Measurements from ENCODE around the gene IMMP2L.

IMMP2L gene

GRCh38 chr7:110721395-110721794 lies 840.9 kb downstream of the IMMP2L start:
- ChIA-PET CTCF (no interaction called here), POLR2A (no interaction called here)
- no peak for DNase-seq (ENCODE audit: extremely low spot score)
- no peak for TF ChIP-seq HDGF (IDR thresholded peaks at IDR 0.05; ENCODE audit: borderline replicate concordance)
- no peak for TF ChIP-seq SUZ12 (IDR thresholded peaks at IDR 0.05)
- TF ChIP-seq ARNT (IDR thresholded peaks at IDR 0.05) = no peak
- no peak for TF ChIP-seq TARDBP (IDR thresholded peaks at IDR 0.05)
- TF ChIP-seq FOXA1 (IDR thresholded peaks at IDR 0.05) = no peak
- TF ChIP-seq FOXK2 (IDR thresholded peaks at IDR 0.05) = no peak
- no peak for TF ChIP-seq NFRKB (IDR thresholded peaks at IDR 0.05)
- no peak for TF ChIP-seq BHLHE40 (IDR thresholded peaks at IDR 0.05; ENCODE audit: borderline replicate concordance)
- no peak for TF ChIP-seq LEF1 (IDR thresholded peaks at IDR 0.05; ENCODE audit: borderline replicate concordance)
- no peak for TF ChIP-seq PKNOX1 (IDR thresholded peaks at IDR 0.05)
- TF ChIP-seq ELF4 (IDR thresholded peaks at IDR 0.05) = no peak
- TF ChIP-seq ZNF384 (IDR thresholded peaks at IDR 0.05) = no peak
- no peak for TF ChIP-seq CTBP1 (IDR thresholded peaks at IDR 0.05; ENCODE audit: borderline replicate concordance)
- no peak for TF ChIP-seq SP1 (IDR thresholded peaks at IDR 0.05)

- TF ChIP-seq ELF4 (IDR thresholded peaks at IDR 0.05) = no peak
- POLR2A ChIA-PET = no interaction called here
- CTCF ChIA-PET = no interaction called here
- no peak for DNase-seq (ENCODE audit: extremely low spot score)
These were observed 841.7 kb downstream of the IMMP2L start for GRCh38 chr7:110720626-110721025.

- CTCF ChIA-PET = no interaction called here
- no peak for DNase-seq (ENCODE audit: extremely low spot score)
- TF ChIP-seq PKNOX1 (IDR thresholded peaks at IDR 0.05) (no peak), FOXM1 (IDR thresholded peaks at IDR 0.05; ENCODE audit: borderline replicate concordance) (no peak), FOXK2 (IDR thresholded peaks at IDR 0.05) (no peak), LEF1 (IDR thresholded peaks at IDR 0.05; ENCODE audit: borderline replicate concordance) (no peak), CTBP1 (IDR thresholded peaks at IDR 0.05; ENCODE audit: borderline replicate concordance) (no peak), SP1 (IDR thresholded peaks at IDR 0.05) (no peak), BHLHE40 (IDR thresholded peaks at IDR 0.05; ENCODE audit: borderline replicate concordance) (no peak), TARDBP (IDR thresholded peaks at IDR 0.05) (no peak), HDGF (IDR thresholded peaks at IDR 0.05; ENCODE audit: borderline replicate concordance) (no peak), SUZ12 (IDR thresholded peaks at IDR 0.05) (no peak), NFRKB (IDR thresholded peaks at IDR 0.05) (no peak), FOXA1 (IDR thresholded peaks at IDR 0.05) (no peak), ELF4 (IDR thresholded peaks at IDR 0.05) (no peak), ARNT (IDR thresholded peaks at IDR 0.05) (no peak), ZNF384 (IDR thresholded peaks at IDR 0.05) (no peak), L3MBTL2 (conservative IDR thresholded peaks at IDR 0.05) (no peak)
- POLR2A ChIA-PET = no interaction called here
These were observed 842.6 kb downstream of the IMMP2L start for GRCh38 chr7:110719741-110720140.

- TF ChIP-seq PKNOX1 (IDR thresholded peaks at IDR 0.05) (no peak), ELF4 (IDR thresholded peaks at IDR 0.05) (no peak), ZNF384 (IDR thresholded peaks at IDR 0.05) (no peak), BHLHE40 (IDR thresholded peaks at IDR 0.05; ENCODE audit: borderline replicate concordance) (no peak), ARNT (IDR thresholded peaks at IDR 0.05) (no peak), SUZ12 (IDR thresholded peaks at IDR 0.05) (no peak), LEF1 (IDR thresholded peaks at IDR 0.05; ENCODE audit: borderline replicate concordance) (no peak), HDGF (IDR thresholded peaks at IDR 0.05; ENCODE audit: borderline replicate concordance) (no peak), NFRKB (IDR thresholded peaks at IDR 0.05) (no peak), FOXM1 (IDR thresholded peaks at IDR 0.05; ENCODE audit: borderline replicate concordance) (no peak), L3MBTL2 (conservative IDR thresholded peaks at IDR 0.05) (no peak), TARDBP (IDR thresholded peaks at IDR 0.05) (no peak), SP1 (IDR thresholded peaks at IDR 0.05) (no peak), CTBP1 (IDR thresholded peaks at IDR 0.05; ENCODE audit: borderline replicate concordance) (no peak)
- ChIA-PET CTCF (no interaction called here), POLR2A (no interaction called here)
- DNase-seq (ENCODE audit: extremely low spot score) = no peak
These were observed 843.6 kb downstream of the IMMP2L start for GRCh38 chr7:110718503-110719205.

GRCh38 chr7:110704225-110704624 lies 858.1 kb downstream of the IMMP2L start:
- TF ChIP-seq SUZ12 (IDR thresholded peaks at IDR 0.05) (no peak), L3MBTL2 (conservative IDR thresholded peaks at IDR 0.05) (no peak), PKNOX1 (IDR thresholded peaks at IDR 0.05) (no peak), FOXM1 (IDR thresholded peaks at IDR 0.05; ENCODE audit: borderline replicate concordance) (no peak), CTBP1 (IDR thresholded peaks at IDR 0.05; ENCODE audit: borderline replicate concordance) (no peak), LEF1 (IDR thresholded peaks at IDR 0.05; ENCODE audit: borderline replicate concordance) (no peak), HDGF (IDR thresholded peaks at IDR 0.05; ENCODE audit: borderline replicate concordance) (no peak), FOXA1 (IDR thresholded peaks at IDR 0.05) (no peak), FOXK2 (IDR thresholded peaks at IDR 0.05) (no peak), NFRKB (IDR thresholded peaks at IDR 0.05) (no peak), SP1 (IDR thresholded peaks at IDR 0.05) (no peak)
- ChIA-PET POLR2A (no interaction called here), CTCF (no interaction called here)
- DNase-seq (ENCODE audit: extremely low spot score) = no peak

GRCh38 chr7:110698576-110698975 lies 863.7 kb downstream of the IMMP2L start:
- no peak for TF ChIP-seq FOXA1 (IDR thresholded peaks at IDR 0.05)
- TF ChIP-seq ZNF384 (IDR thresholded peaks at IDR 0.05) = no peak
- TF ChIP-seq HDGF (IDR thresholded peaks at IDR 0.05; ENCODE audit: borderline replicate concordance) = no peak
- no peak for TF ChIP-seq ELF4 (IDR thresholded peaks at IDR 0.05)
- no peak for TF ChIP-seq LEF1 (IDR thresholded peaks at IDR 0.05; ENCODE audit: borderline replicate concordance)
- TF ChIP-seq FOXM1 (IDR thresholded peaks at IDR 0.05; ENCODE audit: borderline replicate concordance) = no peak
- no peak for TF ChIP-seq CTBP1 (IDR thresholded peaks at IDR 0.05; ENCODE audit: borderline replicate concordance)
- no peak for TF ChIP-seq BHLHE40 (IDR thresholded peaks at IDR 0.05; ENCODE audit: borderline replicate concordance)
- TF ChIP-seq NFRKB (IDR thresholded peaks at IDR 0.05) = no peak
- no peak for TF ChIP-seq ARNT (IDR thresholded peaks at IDR 0.05)
- TF ChIP-seq SP1 (IDR thresholded peaks at IDR 0.05) = no peak
- TF ChIP-seq FOXK2 (IDR thresholded peaks at IDR 0.05) = no peak
- no peak for TF ChIP-seq TARDBP (IDR thresholded peaks at IDR 0.05)
- TF ChIP-seq PKNOX1 (IDR thresholded peaks at IDR 0.05) = no peak
- no peak for TF ChIP-seq L3MBTL2 (conservative IDR thresholded peaks at IDR 0.05)
- TF ChIP-seq SUZ12 (IDR thresholded peaks at IDR 0.05) = no peak
- ChIA-PET POLR2A (no interaction called here), CTCF (no interaction called here)
- no peak for DNase-seq (ENCODE audit: extremely low spot score)
